ENCODE results near the gene STUM. TPM values are rescaled to one million over a fixed set of nuclear protein-coding genes. Genes with fewer than 3 reads are reported as not detected.

Gene STUM
- total and polyA plus RNA-seq, 10 of the 15 experiments (the other 5 are each of a cell fraction or from before 2014, with no cell fraction given) = under 0.01 to 0.15 (median 0.09) TPM; not detected in 5

GRCh38 chr1:226643177-226643576 is 94.6 kb downstream of the STUM start (continued):
- TF ChIP-seq NKRF (conservative IDR thresholded peaks at IDR 0.05) (0 out of 2 replicates have a peak, but pooled peaks have one; percentile 5), MYC (IDR thresholded peaks at IDR 0.05; ENCODE audit: insufficient read depth, insufficient read length, insufficient replicate concordance, low read length, severe bottlenecking) (no peak), SMAD5 (IDR thresholded peaks at IDR 0.05; ENCODE audit: low read depth) (no peak), ZNF384 (IDR thresholded peaks at IDR 0.05; ENCODE audit: borderline replicate concordance, low read depth, low read length) (no peak), ATF2 (IDR thresholded peaks at IDR 0.05; ENCODE audit: low read length) (no peak), CREM (IDR thresholded peaks at IDR 0.05; ENCODE audit: low read depth) (peak; percentile 8; the same call in 1 of the 2 replicates), EED (IDR thresholded peaks at IDR 0.05; ENCODE audit: low read depth) (peak; percentile 86), NFYB (IDR thresholded peaks at IDR 0.05; ENCODE audit: insufficient read depth, low read depth, low read length) (no peak), CUX1 (IDR thresholded peaks at IDR 0.05; ENCODE audit: insufficient replicate concordance, low read depth, low read length) (no peak), NR2C2 (IDR thresholded peaks at IDR 0.05; ENCODE audit: borderline replicate concordance, control insufficient read depth, insufficient read length, low read depth) (no peak), MLLT1 (IDR thresholded peaks at IDR 0.05) (no peak), PBX3 (IDR thresholded peaks at IDR 0.05; ENCODE audit: insufficient replicate concordance, low read depth, low read length) (no peak), CEBPZ (IDR thresholded peaks at IDR 0.05; ENCODE audit: low read depth, low read length) (no peak), POLR2A (IDR thresholded peaks at IDR 0.05; ENCODE audit: low read depth, low read length) (no peak), RAD51 (IDR thresholded peaks at IDR 0.05) (no peak)
